IPS-NIHi11 (cell line): Measurements from ENCODE around the gene GAB4.

Experiments used
- DNase-seq: peaks from one replicate; pipeline ENCODE4 v3.0.0; 2012; ENCODE audit warnings: mixed read lengths, low spot score

Gene GAB4

GRCh38 chr22:16987822-16988221, 20.2 kb downstream of the GAB4 start:
- no peak for DNase-seq

- no peak for DNase-seq
Observed at GRCh38 chr22:16975155-16975885, 32.7 kb downstream of the GAB4 start.

GRCh38 chr22:16974298-16975084, 33.5 kb downstream of the GAB4 start:
- no peak for DNase-seq

- no peak for DNase-seq
Observed at GRCh38 chr22:16973591-16974297, 34.3 kb downstream of the GAB4 start.

- no peak for DNase-seq
Observed at GRCh38 chr22:16972311-16972710, 35.7 kb downstream of the GAB4 start.

GRCh38 chr22:16970446-16970845, 37.6 kb downstream of the GAB4 start:
- no peak for DNase-seq

GRCh38 chr22:16969508-16970327, 38.3 kb downstream of the GAB4 start:
- no peak for DNase-seq

- DNase-seq, result no peak
Observed at GRCh38 chr22:16968218-16968595, 39.8 kb downstream of the GAB4 start.

GRCh38 chr22:16967453-16968217, 40.4 kb downstream of the GAB4 start:
- DNase-seq, result no peak

GRCh38 chr22:16966251-16966650, 41.8 kb downstream of the GAB4 start:
- no peak for DNase-seq

GRCh38 chr22:16965560-16965959, 42.5 kb downstream of the GAB4 start:
- DNase-seq, result no peak

GRCh38 chr22:16965083-16965482, 42.9 kb downstream of the GAB4 start:
- DNase-seq, result no peak

GRCh38 chr22:16964366-16964765, 43.7 kb downstream of the GAB4 start:
- DNase-seq, result no peak

GRCh38 chr22:16963189-16963945, 44.7 kb downstream of the GAB4 start:
- no peak for DNase-seq

- DNase-seq, result no peak
Observed at GRCh38 chr22:16962501-16962900, 45.5 kb downstream of the GAB4 start.

GRCh38 chr22:16961477-16962186, 46.4 kb downstream of the GAB4 start:
- DNase-seq, result no peak

- no peak for DNase-seq
Observed at GRCh38 chr22:16960884-16961249, 47.2 kb downstream of the GAB4 start.

GRCh38 chr22:16960220-16960883, 47.7 kb downstream of the GAB4 start:
- no peak for DNase-seq

- no peak for DNase-seq
Observed at GRCh38 chr22:16959345-16959930, 48.6 kb downstream of the GAB4 start.
